Liver (tissue), 9 donors: ENCODE data around the gene ZKSCAN1. TPM values are rescaled to one million over a fixed set of nuclear protein-coding genes. Genes with fewer than 3 reads are reported as not detected.

Experiments
- DNase-seq: peaks from one replicate; pipeline ENCODE4 v3.0.0-alpha.2; 2017; ENCODE audit warnings: low spot score
- H3K27ac ChIP-seq, 2 donors: one replicate each; pipeline ENCODE4 v1.7.0; 2013; ENCODE audit warnings: inconsistent platforms in 2 of 2, low read length in 2 of 2, control low read depth in 1 of 2, low read depth in 1 of 2, mild to moderate bottlenecking in 1 of 2
- H3K27me3 ChIP-seq, 4 donors: one replicate each; pipeline versions ENCODE4 v1.6.1 to v1.7.0; 2013; ENCODE audit warnings: low read length in 3 of 4, inconsistent platforms in 1 of 4, mild to moderate bottlenecking in 1 of 4, moderate library complexity in 1 of 4; ENCODE audit not compliant: control insufficient read depth in 4 of 4, insufficient read depth in 4 of 4
- H3K36me3 ChIP-seq, 4 donors: one replicate each; pipeline versions ENCODE4 v1.6.1 to v1.7.0; 2013; ENCODE audit warnings: low read length in 3 of 4, mild to moderate bottlenecking in 3 of 4, low read depth in 1 of 4, moderate library complexity in 1 of 4; ENCODE audit not compliant: control insufficient read depth in 4 of 4, insufficient read depth in 3 of 4
- H3K4me1 ChIP-seq, 4 donors: one replicate each; pipeline versions ENCODE4 v1.6.1 to v1.7.0; 2013; ENCODE audit warnings: low read length in 3 of 4, mild to moderate bottlenecking in 3 of 4, moderate library complexity in 1 of 4; ENCODE audit not compliant: control insufficient read depth in 4 of 4, insufficient read depth in 4 of 4
- H3K4me3 ChIP-seq, 3 donors: one replicate each; pipeline versions ENCODE4 v1.6.1 to v1.7.0; 2013; ENCODE audit warnings: low read length in 3 of 3, control low read depth in 1 of 3, low read depth in 1 of 3, mild to moderate bottlenecking in 1 of 3
- H3K9ac ChIP-seq, 2 donors: one replicate each; pipeline ENCODE4 v1.7.0; 2013; ENCODE audit warnings: low read length in 2 of 2, mild to moderate bottlenecking in 2 of 2, moderate library complexity in 2 of 2, control low read depth in 1 of 2, low read depth in 1 of 2
- H3K9me3 ChIP-seq, 4 donors: one replicate each; pipeline versions ENCODE4 v1.6.1 to v1.7.0; 2013; ENCODE audit warnings: low read length in 3 of 4; ENCODE audit not compliant: control insufficient read depth in 4 of 4
- CTCF ChIP-seq: fragments of 150-350 bp; IDR thresholded peaks from 2 replicates; pipeline ENCODE4 v1.5.1; 2017; ENCODE audit warnings: improper control_type of control experiment, low read depth, low read length; ENCODE audit not compliant: missing input control
- EGR1 ChIP-seq, 2 donors: IDR thresholded peaks; 2 replicates each; pipeline ENCODE4 v1.6.1; 2016 to 2018; ENCODE audit warnings: antibody characterized with exemption in 2 of 2, low read depth in 2 of 2
- FOXA1 ChIP-seq: IDR thresholded peaks from 2 replicates; pipeline ENCODE4 v1.6.1; 2016; ENCODE audit warnings: antibody characterized with exemption
- FOXA2 ChIP-seq: IDR thresholded peaks from 2 replicates; pipeline ENCODE4 v1.6.1; 2016; ENCODE audit warnings: antibody characterized with exemption
- GABPA ChIP-seq, 2 donors: IDR thresholded peaks in 1 of 2; conservative IDR thresholded peaks in 1 of 2; 2 replicates each; pipeline ENCODE4 v1.6.1; 2016; ENCODE audit warnings: antibody characterized with exemption in 2 of 2, mild to moderate bottlenecking in 1 of 2, moderate library complexity in 1 of 2
- HNF4A ChIP-seq, 2 donors: conservative IDR thresholded peaks; 2 replicates each; pipeline ENCODE4 v1.6.1; 2016; ENCODE audit warnings: antibody characterized with exemption in 2 of 2, mild to moderate bottlenecking in 2 of 2
- HNF4G ChIP-seq: IDR thresholded peaks from 2 replicates; pipeline ENCODE4 v1.6.1; 2016; ENCODE audit warnings: antibody characterized with exemption
- JUND ChIP-seq, 2 donors: IDR thresholded peaks; 2 replicates each; pipeline ENCODE4 v1.6.1; 2016; ENCODE audit warnings: antibody characterized with exemption in 2 of 2
- NR2F2 ChIP-seq: IDR thresholded peaks from 2 replicates; pipeline ENCODE4 v1.6.1; 2016; ENCODE audit warnings: antibody characterized with exemption
- RAD21 ChIP-seq, 2 donors: IDR thresholded peaks; 2 replicates each; pipeline ENCODE4 v1.6.1; 2016; ENCODE audit warnings: antibody characterized with exemption in 2 of 2, mild to moderate bottlenecking in 2 of 2
- RXRA ChIP-seq, 2 donors: IDR thresholded peaks; 2 replicates each; pipeline ENCODE4 v1.6.1; 2017 to 2018; ENCODE audit warnings: antibody characterized with exemption in 2 of 2, mild to moderate bottlenecking in 1 of 2
- SP1 ChIP-seq: IDR thresholded peaks from 2 replicates; pipeline ENCODE4 v1.6.1; 2018; ENCODE audit warnings: antibody characterized with exemption, mild to moderate bottlenecking
- TAF1 ChIP-seq: conservative IDR thresholded peaks from 2 replicates; pipeline ENCODE4 v1.6.1; 2016; ENCODE audit warnings: antibody characterized with exemption, mild to moderate bottlenecking
- YY1 ChIP-seq: IDR thresholded peaks from 2 replicates; pipeline ENCODE4 v1.6.1; 2016; ENCODE audit warnings: antibody characterized with exemption, mild to moderate bottlenecking
- WGBS: extraction: QIAGEN DNeasy Blood & Tissue Kit; methylation state at CpG from one replicate; pipeline ENCODE4 v1.1.7; 2013; 5-methylcytosine and 5-hydroxymethylcytosine counted together
- polyA plus RNA-seq, 2 donors: library from polyadenylated mRNA; stranded (reverse) in 1 of 2; unstranded in 1 of 2; fragments of 200-250 nt in 1 of 2; fragments of >200 nt in 1 of 2; fragmentation: Nextera tagmentation in 1 of 2; extraction: Ambion mirVana in 1 of 2; gene quantifications; one replicate each; pipeline versions ENCODE4 v1.2.1 to v1.2.3, GENCODE V29; 2013 to 2015
- total RNA-seq, 2 donors: library from RNA; depleted of rRNA; stranded (reverse); fragments of >200 nt; gene quantifications; one replicate each; pipeline ENCODE4 v1.2.3, GENCODE V29; 2014
- TF ChIP-seq, protein P1 (sequence below): IDR thresholded peaks from 2 replicates; pipeline ENCODE4 v1.6.1; 2016; ENCODE audit warnings: antibody characterized with exemption
- TF ChIP-seq, protein P2 (sequence below): IDR thresholded peaks from 2 replicates; pipeline ENCODE4 v1.6.1; 2016; ENCODE audit warnings: antibody characterized with exemption, mild to moderate bottlenecking
- TF ChIP-seq, protein P3 (sequence below): IDR thresholded peaks from 2 replicates; pipeline ENCODE4 v1.6.1; 2016; ENCODE audit warnings: antibody characterized with exemption
- TF ChIP-seq, protein P4 (sequence below): IDR thresholded peaks from 2 replicates; pipeline ENCODE4 v1.6.1; 2016; ENCODE audit warnings: antibody characterized with exemption
- donor health status: healthy.
- donor health status: healthy.
- donor health status: healthy.
- donor health status: healthy.
- donor health status: healthy.

Gene ZKSCAN1
- total and polyA plus RNA-seq, 4 donors = 11.8 to 117 (median 30.1) TPM

DNA sequence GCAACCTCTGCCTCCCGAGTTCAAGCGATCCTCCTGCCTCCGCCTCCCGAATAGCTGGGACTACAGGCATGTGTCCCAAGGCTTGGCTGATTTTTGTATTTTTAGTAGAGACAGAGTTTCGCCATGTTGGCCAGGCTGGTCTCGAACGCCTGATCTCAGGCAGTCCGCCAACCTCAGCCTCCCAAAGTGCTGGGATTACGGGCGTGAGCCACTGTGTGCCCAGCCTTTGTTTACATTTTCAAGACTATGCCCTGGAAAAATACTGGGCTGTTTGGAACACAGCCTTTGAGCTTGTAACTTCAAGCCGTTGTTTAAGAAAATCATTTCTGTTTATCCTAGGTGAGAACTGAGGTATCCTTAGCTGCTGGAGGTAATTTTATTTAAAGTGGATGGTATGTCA lies 1.9 kb downstream of the ZKSCAN1 start:
- Histone ChIP-seq H3K9ac (peak overlapping the region in 1 of 2 donors; percentile 100), H3K4me1 (peaks cover 16 to 67% (median 47%) of the 10 kb centered on the region in 4 donors), H3K27ac (peak overlapping the region; percentile 86 to 98), H3K4me3 (peak overlapping the region; percentile 11 to 95 (median 26)), H3K27me3 (no peaks in the 10 kb centered on the region), H3K36me3 (peaks cover 0 to 5% (median 3%) of the 10 kb centered on the region in 4 donors), H3K9me3 (no peaks in the 10 kb centered on the region)
- 23% methylated on average over 11 of the region's 11 CpGs for WGBS
- TF ChIP-seq TAF1 = peak; percentile 26
- TF ChIP-seq CTCF = no peak
- peak; percentile 23 to 81 for TF ChIP-seq RXRA (IDR thresholded peaks at IDR 0.05)
- TF ChIP-seq, protein P1, sequence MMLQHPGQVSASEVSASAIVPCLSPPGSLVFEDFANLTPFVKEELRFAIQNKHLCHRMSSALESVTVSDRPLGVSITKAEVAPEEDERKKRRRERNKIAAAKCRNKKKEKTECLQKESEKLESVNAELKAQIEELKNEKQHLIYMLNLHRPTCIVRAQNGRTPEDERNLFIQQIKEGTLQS = peak; percentile 11
- TF ChIP-seq NR2F2 = no peak
- TF ChIP-seq SP1 = peak; percentile 82
- TF ChIP-seq FOXA1 = peak; percentile 86
- TF ChIP-seq RAD21 (IDR thresholded peaks at IDR 0.05) = peak; percentile 17 to 50
- TF ChIP-seq HNF4G = peak; percentile 46
- TF ChIP-seq, protein P2, sequence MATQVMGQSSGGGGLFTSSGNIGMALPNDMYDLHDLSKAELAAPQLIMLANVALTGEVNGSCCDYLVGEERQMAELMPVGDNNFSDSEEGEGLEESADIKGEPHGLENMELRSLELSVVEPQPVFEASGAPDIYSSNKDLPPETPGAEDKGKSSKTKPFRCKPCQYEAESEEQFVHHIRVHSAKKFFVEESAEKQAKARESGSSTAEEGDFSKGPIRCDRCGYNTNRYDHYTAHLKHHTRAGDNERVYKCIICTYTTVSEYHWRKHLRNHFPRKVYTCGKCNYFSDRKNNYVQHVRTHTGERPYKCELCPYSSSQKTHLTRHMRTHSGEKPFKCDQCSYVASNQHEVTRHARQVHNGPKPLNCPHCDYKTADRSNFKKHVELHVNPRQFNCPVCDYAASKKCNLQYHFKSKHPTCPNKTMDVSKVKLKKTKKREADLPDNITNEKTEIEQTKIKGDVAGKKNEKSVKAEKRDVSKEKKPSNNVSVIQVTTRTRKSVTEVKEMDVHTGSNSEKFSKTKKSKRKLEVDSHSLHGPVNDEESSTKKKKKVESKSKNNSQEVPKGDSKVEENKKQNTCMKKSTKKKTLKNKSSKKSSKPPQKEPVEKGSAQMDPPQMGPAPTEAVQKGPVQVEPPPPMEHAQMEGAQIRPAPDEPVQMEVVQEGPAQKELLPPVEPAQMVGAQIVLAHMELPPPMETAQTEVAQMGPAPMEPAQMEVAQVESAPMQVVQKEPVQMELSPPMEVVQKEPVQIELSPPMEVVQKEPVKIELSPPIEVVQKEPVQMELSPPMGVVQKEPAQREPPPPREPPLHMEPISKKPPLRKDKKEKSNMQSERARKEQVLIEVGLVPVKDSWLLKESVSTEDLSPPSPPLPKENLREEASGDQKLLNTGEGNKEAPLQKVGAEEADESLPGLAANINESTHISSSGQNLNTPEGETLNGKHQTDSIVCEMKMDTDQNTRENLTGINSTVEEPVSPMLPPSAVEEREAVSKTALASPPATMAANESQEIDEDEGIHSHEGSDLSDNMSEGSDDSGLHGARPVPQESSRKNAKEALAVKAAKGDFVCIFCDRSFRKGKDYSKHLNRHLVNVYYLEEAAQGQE = peak; percentile 73
- TF ChIP-seq JUND (IDR thresholded peaks at IDR 0.05) = peak in 1 of 2 donors; percentile 59
- TF ChIP-seq HNF4A (conservative IDR thresholded peaks at IDR 0.05) = peak; percentile 63 to 82
- TF ChIP-seq YY1 = peak; percentile 84
- no peak for TF ChIP-seq EGR1 (IDR thresholded peaks at IDR 0.05; ENCODE audit: low read depth in 2 of 2)
- TF ChIP-seq GABPA (IDR thresholded peaks at IDR 0.05 in 1 of 2, conservative IDR thresholded peaks at IDR 0.05 in 1 of 2) = peak in 1 of 2 donors; percentile 32
- peak; percentile 96 for TF ChIP-seq FOXA2
- TF ChIP-seq, protein P3, sequence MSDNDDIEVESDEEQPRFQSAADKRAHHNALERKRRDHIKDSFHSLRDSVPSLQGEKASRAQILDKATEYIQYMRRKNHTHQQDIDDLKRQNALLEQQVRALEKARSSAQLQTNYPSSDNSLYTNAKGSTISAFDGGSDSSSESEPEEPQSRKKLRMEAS = peak; percentile 66
- TF ChIP-seq, protein P4, sequence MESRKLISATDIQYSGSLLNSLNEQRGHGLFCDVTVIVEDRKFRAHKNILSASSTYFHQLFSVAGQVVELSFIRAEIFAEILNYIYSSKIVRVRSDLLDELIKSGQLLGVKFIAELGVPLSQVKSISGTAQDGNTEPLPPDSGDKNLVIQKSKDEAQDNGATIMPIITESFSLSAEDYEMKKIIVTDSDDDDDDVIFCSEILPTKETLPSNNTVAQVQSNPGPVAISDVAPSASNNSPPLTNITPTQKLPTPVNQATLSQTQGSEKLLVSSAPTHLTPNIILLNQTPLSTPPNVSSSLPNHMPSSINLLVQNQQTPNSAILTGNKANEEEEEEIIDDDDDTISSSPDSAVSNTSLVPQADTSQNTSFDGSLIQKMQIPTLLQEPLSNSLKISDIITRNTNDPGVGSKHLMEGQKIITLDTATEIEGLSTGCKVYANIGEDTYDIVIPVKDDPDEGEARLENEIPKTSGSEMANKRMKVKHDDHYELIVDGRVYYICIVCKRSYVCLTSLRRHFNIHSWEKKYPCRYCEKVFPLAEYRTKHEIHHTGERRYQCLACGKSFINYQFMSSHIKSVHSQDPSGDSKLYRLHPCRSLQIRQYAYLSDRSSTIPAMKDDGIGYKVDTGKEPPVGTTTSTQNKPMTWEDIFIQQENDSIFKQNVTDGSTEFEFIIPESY = peak; percentile 50
- no peak for DNase-seq
